Measurements from ENCODE around the gene EIF4G1. TPM values are rescaled to one million over a fixed set of nuclear protein-coding genes. Genes with fewer than 3 reads are reported as not detected.

EIF4G1 gene
- total and polyA plus RNA-seq, 12 donors: 231 to 600 (median 348) TPM

GRCh38 chr3:184355261-184356040 is 41.0 kb downstream of the EIF4G1 start:
- no peaks in the 10 kb centered on the region for H3K27me3 ChIP-seq
- no peak overlapping the region for H3K4me3 ChIP-seq
- peaks cover under 1 to 37% of the 10 kb centered on the region in 2 donors for H3K4me1 ChIP-seq (replicated peaks in 1 of 2)
- TF ChIP-seq POLR2A (IDR thresholded peaks at IDR 0.05) (no peak), CTCF (IDR thresholded peaks at IDR 0.05) (no peak)
- peaks cover 0 to 27% of the 10 kb centered on the region in 2 donors for H3K36me3 ChIP-seq (replicated peaks in 1 of 2)
- no peaks in the 10 kb centered on the region for H3K9me3 ChIP-seq (replicated peaks in 1 of 3)
- intact Hi-C loops (cut with DNase I): no loop called here
- whole genome bisulfite sequencing, 4 donors: 56 to 72% (median 68%) methylated on average over 12 to 18 of the region's 18 CpGs
- DNase-seq: peak in 3 of 7 donors; percentile 45 to 52 (median 45)
- H3K27ac ChIP-seq: peak overlapping the region in 1 of 5 donors; percentile 10

GRCh38 chr3:184357248-184358123 is 43.1 kb downstream of the EIF4G1 start:
- Histone ChIP-seq H3K9me3 (replicated peaks in 1 of 3) (no peaks in the 10 kb centered on the region), H3K36me3 (replicated peaks in 1 of 2) (peaks cover 0 to 27% of the 10 kb centered on the region in 2 donors), H3K27me3 (no peaks in the 10 kb centered on the region), H3K4me3 (no peak overlapping the region), H3K27ac (no peak overlapping the region), H3K4me1 (replicated peaks in 1 of 2) (peaks cover 6 to 29% of the 10 kb centered on the region in 2 donors)
- TF ChIP-seq CTCF (IDR thresholded peaks at IDR 0.05) (no peak), POLR2A (IDR thresholded peaks at IDR 0.05) (no peak)
- 82 to 88% (median 87%) methylated on average over 16 to 24 of the region's 24 CpGs for WGBS, 4 donors
- DNase-seq: no peak
- intact Hi-C loops (cut with DNase I): no loop called here

GRCh38 chr3:184358124-184358767 is 43.8 kb downstream of the EIF4G1 start:
- TF ChIP-seq CTCF (IDR thresholded peaks at IDR 0.05) (no peak), POLR2A (IDR thresholded peaks at IDR 0.05) (no peak)
- peaks cover 0 to 27% of the 10 kb centered on the region in 2 donors for H3K36me3 ChIP-seq (replicated peaks in 1 of 2)
- H3K4me1 ChIP-seq (replicated peaks in 1 of 2): peaks cover 6 to 29% of the 10 kb centered on the region in 2 donors
- no peaks in the 10 kb centered on the region for H3K27me3 ChIP-seq
- H3K9me3 ChIP-seq (replicated peaks in 1 of 3): no peaks in the 10 kb centered on the region
- no peak overlapping the region for H3K4me3 ChIP-seq
- H3K27ac ChIP-seq: no peak overlapping the region
- intact Hi-C loops (cut with DNase I): no loop called here
- DNase-seq: no peak
- 92 to 95% (median 93%) methylated on average over 5 to 12 of the region's 12 CpGs for WGBS, 4 donors

GRCh38 chr3:184358921-184359350 is 44.5 kb downstream of the EIF4G1 start:
- TF ChIP-seq CTCF (IDR thresholded peaks at IDR 0.05): no peak
- no peak for TF ChIP-seq POLR2A (IDR thresholded peaks at IDR 0.05)
- DNase-seq: no peak
- Histone ChIP-seq H3K9me3 (replicated peaks in 1 of 3) (no peaks in the 10 kb centered on the region), H3K27me3 (no peaks in the 10 kb centered on the region), H3K36me3 (replicated peaks in 1 of 2) (peaks cover 0 to 21% of the 10 kb centered on the region in 2 donors), H3K4me3 (no peak overlapping the region), H3K27ac (no peak overlapping the region), H3K4me1 (replicated peaks in 1 of 2) (peaks cover 11 to 35% of the 10 kb centered on the region in 2 donors)
- intact Hi-C loops (cut with DNase I): no loop called here
- WGBS, 4 donors: 36 to 58% (median 48%) methylated on average over 5 to 14 of the region's 14 CpGs
